HG03045 (cell line): Measurements from ENCODE around the gene MRE11.
A peak's percentile ranks its signal among the peaks of the same experiment; 100 is the strongest.
"Not testable (repeated sequence)": the region's sequence is repeated elsewhere in the genome, so short reads cannot be mapped to it uniquely, and the experiment has no call there.

Experiments used
- ATAC-seq: cut with Tn5 transposase; IDR thresholded peaks from one replicate; pipeline ENCODE4 v1.9.1; 2021; ENCODE audit warnings: mild to moderate bottlenecking, moderate library complexity; ENCODE audit not compliant: unreplicated experiment

Gene MRE11

GRCh38 chr11:94507485-94507884 lies 13.8 kb upstream of the MRE11 start:
- ATAC-seq: no peak

GRCh38 chr11:94506513-94506912 lies 12.9 kb upstream of the MRE11 start:
- not testable (repeated sequence) for ATAC-seq

DNA sequence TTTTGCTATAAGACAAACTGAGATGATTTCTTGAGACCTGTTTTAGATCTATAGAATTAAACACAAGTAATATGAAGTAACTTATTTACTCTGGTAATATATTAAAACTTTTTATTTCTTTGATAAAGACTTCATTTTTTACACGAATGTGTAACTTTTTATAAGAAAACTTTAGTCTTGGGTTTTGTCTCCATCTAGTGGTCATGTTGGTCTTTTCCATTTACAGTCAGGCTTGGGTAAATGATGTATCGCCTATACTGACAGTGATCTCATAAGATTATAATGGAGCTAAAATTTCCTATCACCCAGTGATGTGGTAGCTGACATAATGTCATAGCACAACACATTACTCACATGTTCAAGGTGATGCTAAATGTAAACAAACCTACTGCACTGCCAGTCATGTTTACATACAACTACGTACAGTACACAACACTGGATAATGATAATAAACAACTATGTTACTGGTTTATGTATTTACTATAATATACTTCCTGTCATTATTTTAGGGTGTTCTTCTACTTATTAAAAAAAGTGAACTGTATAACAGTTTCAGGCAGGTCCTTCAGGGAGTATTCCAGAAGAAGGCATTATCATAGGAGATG lies 11.1 kb upstream of the MRE11 start:
- no peak for ATAC-seq

DNA sequence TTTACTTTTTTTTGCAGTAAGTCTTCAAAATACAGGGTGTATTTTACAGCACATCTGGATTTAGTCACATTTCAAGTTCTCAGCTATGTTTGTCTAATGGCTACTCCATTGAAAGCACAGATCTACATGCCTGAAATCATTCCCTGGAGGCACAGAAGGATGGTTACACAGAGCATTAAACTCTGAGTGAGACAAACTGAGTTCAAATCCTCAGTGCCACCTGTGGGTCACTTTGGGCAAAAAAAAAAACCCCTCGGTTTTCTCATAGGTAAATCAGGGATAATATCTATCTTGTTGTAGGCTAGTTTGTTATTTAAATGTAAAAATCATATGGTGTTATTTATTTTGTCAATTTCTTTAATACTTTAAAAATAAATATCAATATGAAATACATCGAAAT lies 7.9 kb upstream of the MRE11 start:
- no peak for ATAC-seq

- no peak for ATAC-seq
Observed at GRCh38 chr11:94500181-94500580, 6.5 kb upstream of the MRE11 start.

GRCh38 chr11:94494126-94494680 lies 559 bp upstream of the MRE11 start:
- ATAC-seq: peak; percentile 65

GRCh38 chr11:94486068-94486467 lies 7.6 kb downstream of the MRE11 start:
- ATAC-seq: no peak

GRCh38 chr11:94481342-94481741 lies 12.3 kb downstream of the MRE11 start:
- ATAC-seq: no peak

DNA sequence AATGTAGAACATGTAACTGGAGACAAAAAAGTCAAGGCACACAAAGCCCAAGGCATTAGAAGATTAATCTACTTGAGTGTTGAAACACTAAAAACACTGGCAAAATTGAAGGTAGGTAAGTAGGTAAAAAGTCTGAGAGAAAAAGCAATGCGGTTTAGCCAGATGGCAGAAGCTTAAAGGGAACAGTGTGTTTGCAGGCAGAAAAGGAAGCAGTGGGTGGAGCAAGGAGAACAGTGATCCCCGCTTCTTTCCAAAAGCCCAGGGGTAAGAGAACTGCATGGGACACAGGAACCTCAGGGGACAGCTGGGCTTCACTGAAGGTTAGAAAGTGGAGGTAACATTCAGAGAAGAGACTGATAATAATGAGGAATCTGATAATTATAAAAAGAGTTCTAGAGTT lies 16.0 kb downstream of the MRE11 start:
- no peak for ATAC-seq

GRCh38 chr11:94472916-94473799 lies 20.5 kb downstream of the MRE11 start:
- peak; percentile 83 for ATAC-seq

DNA sequence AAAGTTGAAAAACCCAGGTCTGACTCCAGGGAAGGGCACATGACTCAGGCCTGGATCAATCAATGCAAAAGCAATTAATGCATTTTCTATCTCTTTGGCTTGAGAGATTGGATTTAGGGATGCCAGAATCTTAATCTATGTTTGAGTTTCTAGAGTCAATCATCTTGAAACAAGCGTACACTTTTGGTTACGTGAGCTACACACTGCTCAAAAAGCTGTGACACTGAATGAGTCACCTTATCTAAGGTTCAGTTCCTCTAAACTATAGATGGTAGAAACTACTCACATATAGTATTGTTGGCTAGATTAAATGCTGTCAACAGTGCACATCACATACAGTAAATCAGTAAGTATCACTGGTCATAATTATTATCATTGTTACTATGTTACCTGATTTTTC lies 24.2 kb downstream of the MRE11 start:
- ATAC-seq: peak; percentile 90

DNA sequence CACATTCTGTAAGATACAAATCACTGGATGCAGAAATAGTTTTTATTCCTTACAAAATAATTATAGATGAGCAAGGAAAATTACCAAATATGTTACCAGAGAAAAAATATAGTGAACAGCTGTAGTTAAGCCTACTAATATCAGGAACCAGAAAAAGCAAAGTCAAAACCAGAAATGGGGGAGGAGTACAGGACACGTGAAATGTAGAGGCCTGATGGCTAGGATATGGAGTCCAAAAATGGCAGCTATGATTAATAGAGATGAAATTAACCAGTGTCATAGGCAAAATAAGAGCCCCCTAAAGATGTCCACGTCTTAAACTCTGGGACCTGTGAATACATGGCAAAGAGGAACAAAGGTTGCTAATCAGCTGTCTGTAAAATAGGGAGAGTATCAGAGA lies 34.1 kb downstream of the MRE11 start:
- ATAC-seq: peak; percentile 63

GRCh38 chr11:94457118-94458029 lies 36.3 kb downstream of the MRE11 start:
- no peak for ATAC-seq

DNA sequence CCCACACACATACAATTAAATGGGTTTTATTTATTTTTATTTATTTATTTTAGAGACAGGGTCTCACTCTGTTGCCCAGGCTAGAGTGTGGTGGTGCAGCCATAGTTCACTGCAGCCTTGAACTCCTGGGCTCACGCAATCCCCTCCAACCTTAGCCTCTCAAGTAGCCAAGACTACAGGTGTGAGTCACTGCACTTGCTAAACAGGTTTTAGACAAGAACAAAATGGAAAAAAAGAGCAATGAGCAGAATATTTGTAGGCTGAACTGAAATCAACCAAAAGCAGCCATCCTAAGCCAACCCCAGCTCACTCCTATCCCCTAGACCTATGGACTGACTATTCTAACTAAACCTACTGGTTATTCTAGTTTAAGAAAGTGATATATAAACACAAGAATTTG lies 37.8 kb downstream of the MRE11 start:
- ATAC-seq: no peak

- ATAC-seq: no peak
Observed at GRCh38 chr11:94454301-94454700, 39.3 kb downstream of the MRE11 start.

- ATAC-seq: no peak
Observed at GRCh38 chr11:94452988-94453387, 40.7 kb downstream of the MRE11 start.

- no peak for ATAC-seq
Observed at GRCh38 chr11:94450048-94450447, 43.6 kb downstream of the MRE11 start.

DNA sequence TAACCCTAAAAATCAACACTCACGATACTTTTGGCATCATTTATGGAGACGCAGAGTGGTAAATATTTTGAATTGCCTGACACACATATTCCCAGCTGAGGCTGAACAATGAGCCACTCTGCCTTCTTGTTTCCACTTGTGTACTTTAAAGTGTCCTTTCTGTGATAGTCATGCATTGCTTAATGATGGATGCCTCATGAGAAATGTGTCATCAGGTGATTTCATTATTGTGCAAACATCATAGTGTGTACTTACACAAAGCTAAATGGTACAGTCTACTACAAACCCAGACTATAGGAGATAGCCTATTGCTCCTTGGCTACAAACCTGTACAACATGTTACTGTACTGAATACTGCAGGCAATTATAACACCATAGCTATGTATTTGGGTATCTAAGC lies 44.2 kb downstream of the MRE11 start:
- ATAC-seq: no peak

DNA sequence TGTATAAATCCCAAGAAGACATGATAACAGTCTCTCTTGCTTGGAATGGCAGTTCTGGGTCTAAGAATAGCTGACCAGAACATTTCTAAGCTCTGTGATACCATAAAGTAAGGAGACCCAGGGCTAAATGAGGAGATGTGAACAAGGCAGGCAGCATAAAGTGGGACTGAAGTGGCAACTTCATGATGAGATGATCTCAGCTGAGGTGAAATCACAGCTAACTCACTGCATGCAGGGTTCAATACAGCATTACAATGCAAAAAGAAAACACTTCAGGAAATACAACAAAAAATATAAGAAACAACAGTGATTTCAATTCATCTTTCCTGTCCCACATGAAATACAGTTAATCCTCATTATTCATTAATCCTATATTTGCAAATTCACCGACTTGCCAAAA lies 44.6 kb downstream of the MRE11 start:
- ATAC-seq: no peak

DNA sequence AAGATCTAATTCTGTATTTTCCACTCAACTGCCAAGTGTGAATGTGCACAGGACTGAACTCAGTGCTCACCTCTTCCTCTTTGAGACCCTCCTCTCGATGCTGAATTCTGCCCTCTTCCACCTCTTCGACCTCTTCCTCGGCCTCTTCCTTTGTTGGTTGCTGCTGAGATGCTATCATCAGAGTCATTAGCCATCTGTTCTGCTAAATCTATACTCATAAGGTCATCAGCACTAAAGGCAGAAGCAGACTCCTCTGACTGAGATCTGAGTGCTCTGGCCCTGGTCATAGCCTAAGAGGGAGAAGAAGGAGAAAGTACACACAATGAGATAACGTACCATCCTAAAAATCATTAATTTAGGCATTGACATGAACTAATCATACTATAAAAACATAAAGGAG lies 46.5 kb downstream of the MRE11 start:
- no peak for ATAC-seq

DNA sequence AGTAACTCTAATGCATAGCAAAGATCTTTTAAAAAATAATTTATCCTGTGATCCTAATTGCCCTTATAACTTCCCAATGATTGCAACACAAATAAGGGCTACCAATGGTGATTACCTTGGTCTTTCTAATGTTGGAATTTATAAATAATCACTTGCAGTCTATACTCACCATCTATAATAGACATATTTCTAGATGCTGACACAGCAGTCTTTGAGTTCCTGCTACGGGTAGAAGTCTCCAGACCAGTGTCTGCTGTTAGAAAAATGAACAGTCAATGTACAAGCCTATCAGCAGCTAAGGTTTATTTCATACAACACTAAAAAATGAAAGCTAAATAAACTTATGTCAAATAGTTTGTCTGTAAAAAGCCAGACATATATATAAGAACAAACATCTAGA lies 48.0 kb downstream of the MRE11 start:
- no peak for ATAC-seq
